ENCODE results near the gene SCAF8. TPM values are rescaled to one million over a fixed set of nuclear protein-coding genes. Genes with fewer than 3 reads are reported as not detected.
"Not testable (repeated sequence)": the region's sequence is repeated elsewhere in the genome, so short reads cannot be mapped to it uniquely, and the experiment has no call there.

The SCAF8 gene
- total RNA-seq, 1 donor from 2014 or later = 62.7 TPM

- DNase-seq (ENCODE audit: low spot score) = no peak
- intact Hi-C loops (cut with DNase I) = no loop called here
These were observed 33.1 kb downstream of the SCAF8 start for GRCh38 chr6:154766288-154766687.

- DNase-seq (ENCODE audit: low spot score) = no peak
- intact Hi-C loops (cut with DNase I) = no loop called here
These were observed 33.9 kb downstream of the SCAF8 start for GRCh38 chr6:154767003-154767723.

DNA sequence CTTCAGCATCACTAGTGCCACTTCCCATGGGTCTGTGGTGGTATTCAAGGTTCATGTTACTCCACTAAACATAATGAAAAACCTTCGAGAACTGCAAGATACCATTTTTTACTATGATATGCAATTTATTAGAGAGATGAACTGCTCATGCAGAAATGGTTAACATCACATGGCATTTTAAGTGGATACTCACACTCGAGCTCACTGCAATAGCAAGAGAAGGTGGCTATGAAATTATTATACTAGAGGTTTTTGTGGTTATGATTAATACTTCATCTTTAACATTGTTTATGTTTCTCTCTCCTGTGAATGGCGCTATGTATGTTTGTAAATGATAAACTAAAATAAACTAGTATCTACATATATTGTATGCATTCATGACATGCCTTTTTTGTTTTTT lies 35.1 kb downstream of the SCAF8 start:
- no peak for DNase-seq (ENCODE audit: low spot score)
- intact Hi-C loops (cut with DNase I) = no loop called here

- no peak for DNase-seq (ENCODE audit: low spot score)
- intact Hi-C loops (cut with DNase I) = no loop called here
These were observed 40.4 kb downstream of the SCAF8 start for GRCh38 chr6:154773610-154774089.

DNA sequence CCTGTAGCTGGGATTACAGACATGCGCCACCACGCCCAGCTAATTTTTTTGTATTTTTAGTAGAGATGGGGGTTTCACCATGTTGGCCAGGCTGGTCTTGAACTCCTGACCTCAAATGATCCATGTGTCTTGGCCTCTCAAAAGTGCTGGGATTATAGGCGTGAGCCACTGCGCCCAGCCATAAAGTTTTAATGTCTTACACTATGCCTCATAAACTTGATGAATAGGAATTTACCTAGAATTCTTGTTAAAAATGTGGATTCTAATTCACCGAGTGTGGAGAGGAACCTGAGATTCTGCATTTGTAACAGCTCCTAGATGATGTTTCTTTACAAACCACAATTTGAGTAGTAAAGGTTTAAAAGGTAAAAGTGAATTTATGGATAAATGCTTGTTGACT lies 45.9 kb downstream of the SCAF8 start:
- intact Hi-C loops (cut with DNase I); DNase-seq (ENCODE audit: low spot score): not testable (repeated sequence)

- DNase-seq (ENCODE audit: low spot score) = no peak
- intact Hi-C loops (cut with DNase I) = no loop called here
These were observed 49.0 kb downstream of the SCAF8 start for GRCh38 chr6:154782193-154782592.

- no peak for DNase-seq (ENCODE audit: low spot score)
These were observed 50.0 kb downstream of the SCAF8 start for GRCh38 chr6:154783229-154783628.

GRCh38 chr6:154785075-154785474 lies 51.9 kb downstream of the SCAF8 start:
- DNase-seq (ENCODE audit: low spot score) = no peak
- intact Hi-C loops (cut with DNase I) = no loop called here

More at GRCh38 chr6:154783229-154783628, 50.0 kb downstream of the SCAF8 start:
- intact Hi-C loops (cut with DNase I) = no loop called here

DNA sequence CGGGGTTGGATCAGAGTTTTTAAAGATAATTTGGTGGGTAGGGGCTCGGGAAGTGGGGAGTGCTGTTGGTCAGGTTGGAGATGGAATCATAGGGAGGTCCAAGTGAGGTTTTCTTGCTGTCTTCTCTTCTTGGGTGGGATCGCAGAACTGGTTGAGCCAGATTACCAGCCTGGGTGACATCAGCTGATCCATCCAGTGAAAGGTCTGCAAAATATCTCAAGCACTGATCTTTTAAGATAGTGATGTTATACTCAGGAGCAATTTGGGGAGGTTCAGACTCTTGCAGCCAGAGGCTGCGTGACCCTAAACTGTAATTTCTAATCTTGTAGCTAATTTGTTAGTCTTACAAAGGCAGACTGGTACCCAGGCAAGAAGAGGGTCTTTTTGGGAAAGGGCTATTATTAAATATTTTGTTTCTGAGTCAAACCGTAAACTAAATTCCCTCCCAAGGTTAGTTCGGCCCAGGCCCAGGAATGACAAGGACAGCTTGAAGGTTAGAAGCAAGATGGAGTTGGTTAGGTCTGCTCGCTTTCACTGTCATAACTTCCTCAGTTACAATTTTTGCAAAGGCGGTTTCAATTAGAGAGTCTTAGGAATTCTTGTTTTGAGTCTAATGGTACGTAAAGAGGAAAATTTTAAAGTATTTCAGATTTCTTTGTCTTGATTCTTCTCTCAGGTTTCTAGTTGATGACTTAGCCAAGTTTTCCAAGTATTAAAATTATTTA lies 53.1 kb downstream of the SCAF8 start:
- intact Hi-C loops (cut with DNase I) = no loop called here
- DNase-seq (ENCODE audit: low spot score) = no peak

- no peak for DNase-seq (ENCODE audit: low spot score)
- intact Hi-C loops (cut with DNase I) = no loop called here
These were observed 58.5 kb downstream of the SCAF8 start for GRCh38 chr6:154791556-154792317.

DNA sequence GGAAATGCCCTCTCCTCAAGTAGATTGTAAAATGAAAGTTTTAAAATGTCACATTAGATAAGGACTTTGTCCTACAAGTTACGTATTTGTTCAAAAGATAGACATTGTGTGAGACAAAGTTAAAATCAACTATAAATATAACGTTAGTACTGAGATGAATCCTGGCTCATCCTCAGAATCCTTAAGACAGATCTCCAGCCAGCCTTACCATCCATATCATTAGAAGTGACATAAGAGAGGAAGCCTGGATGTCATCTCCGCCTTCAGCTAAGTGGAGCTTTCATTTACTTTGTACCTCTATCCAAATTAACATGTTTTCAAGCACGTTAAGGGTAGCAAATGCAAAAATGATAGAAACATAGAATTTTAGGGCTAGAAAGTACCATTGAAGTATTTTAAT lies 59.1 kb downstream of the SCAF8 start:
- DNase-seq (ENCODE audit: low spot score) = no peak
- intact Hi-C loops (cut with DNase I) = no loop called here

GRCh38 chr6:154792761-154793160 lies 59.5 kb downstream of the SCAF8 start:
- intact Hi-C loops (cut with DNase I) = no loop called here

DNA sequence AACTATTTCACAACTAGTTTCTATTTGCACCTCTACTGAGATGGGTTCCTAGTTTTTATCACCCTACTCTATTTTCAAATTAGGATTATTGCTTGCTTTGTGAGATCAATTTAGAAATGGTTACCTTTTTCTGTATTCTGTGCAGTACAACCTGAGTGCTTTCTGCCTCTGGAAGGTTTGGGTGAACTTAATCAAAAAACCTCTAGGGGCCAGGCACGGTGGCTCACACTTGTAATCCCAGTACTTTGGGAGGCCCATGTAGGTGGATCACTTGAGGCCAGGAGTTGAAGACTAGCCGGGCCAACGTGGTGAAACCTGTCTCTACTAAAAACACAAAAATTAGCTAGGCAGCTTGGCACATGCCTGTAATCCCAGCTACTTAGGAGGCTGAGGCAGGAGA lies 63.3 kb downstream of the SCAF8 start:
- DNase-seq (ENCODE audit: low spot score) = no peak
- intact Hi-C loops (cut with DNase I) = no loop called here

More at GRCh38 chr6:154792761-154793160, 59.5 kb downstream of the SCAF8 start:
- no peak for DNase-seq (ENCODE audit: low spot score)

GRCh38 chr6:154797857-154798256 lies 64.6 kb downstream of the SCAF8 start:
- DNase-seq (ENCODE audit: low spot score) = no peak
- intact Hi-C loops (cut with DNase I) = no loop called here

GRCh38 chr6:154800338-154800737 lies 67.1 kb downstream of the SCAF8 start:
- intact Hi-C loops (cut with DNase I) = no loop called here
- no peak for DNase-seq (ENCODE audit: low spot score)

- no peak for DNase-seq (ENCODE audit: low spot score)
- intact Hi-C loops (cut with DNase I) = loop anchor here (1.0 kb wide), 1 partner anchor 72 kb away; the partner anchor contains the start of gene SCAF8
These were observed 72.2 kb downstream of the SCAF8 start for GRCh38 chr6:154805288-154805911.

GRCh38 chr6:154806804-154807203 lies 73.6 kb downstream of the SCAF8 start:
- no peak for DNase-seq (ENCODE audit: low spot score)
- intact Hi-C loops (cut with DNase I) = no loop called here

DNA sequence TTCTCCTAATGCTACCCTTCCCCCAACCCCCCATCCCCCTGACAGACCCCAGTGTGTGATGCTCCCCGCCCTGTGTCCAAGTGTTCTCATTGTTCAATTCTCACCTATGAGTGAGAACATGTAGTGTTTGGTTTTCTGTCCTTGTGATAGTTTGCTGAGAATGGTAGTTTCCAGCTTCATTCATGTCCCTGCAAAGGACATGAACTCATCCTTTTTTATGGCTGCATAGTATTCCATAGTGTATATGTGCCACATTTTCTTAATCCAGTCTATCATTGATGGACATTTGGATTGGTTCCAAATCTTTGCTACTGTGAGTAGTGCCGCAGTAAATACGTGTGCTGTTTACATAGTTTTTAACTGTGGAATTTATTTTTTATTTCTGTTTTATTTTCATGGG lies 78.4 kb downstream of the SCAF8 start:
- intact Hi-C loops (cut with DNase I); DNase-seq (ENCODE audit: low spot score): not testable (repeated sequence)

GRCh38 chr6:154814063-154814462 lies 80.8 kb downstream of the SCAF8 start:
- no peak for DNase-seq (ENCODE audit: low spot score)
- intact Hi-C loops (cut with DNase I) = no loop called here
